Left lung (tissue), 10 donors: Measurements from ENCODE around the gene PHOX2A. TPM values are rescaled to one million over a fixed set of nuclear protein-coding genes. Genes with fewer than 3 reads are reported as not detected.

Experiments used
- ATAC-seq: fragments of 200-7000 bp; cut with Tn5 transposase; one replicate; pipeline ENCODE4 v1.9.1; 2020; ENCODE audit warnings: moderate library complexity
- DNase-seq, 4 donors: peaks; one replicate each; pipeline ENCODE4 v3.0.0-alpha.2; 2013 to 2020
- H3K27ac ChIP-seq, 2 donors: fragments of 200-600 bp; sonication (generic) in 1 of 2; one replicate each; pipeline versions ENCODE4 v1.5.0 to v1.8.0; 2020 to 2021
- H3K27me3 ChIP-seq, 2 donors: fragments of 200-600 bp; sonication (generic) in 1 of 2; one replicate each; pipeline versions ENCODE4 v1.5.0 to v1.8.0; 2020 to 2021
- H3K36me3 ChIP-seq, 2 donors: fragments of 200-600 bp; sonication (generic) in 1 of 2; one replicate each; pipeline versions ENCODE4 v1.5.0 to v1.8.0; 2020 to 2021
- H3K4me1 ChIP-seq, 2 donors: fragments of 200-600 bp; one replicate each; pipeline ENCODE4 v1.8.0; 2021
- H3K4me3 ChIP-seq, 2 donors: fragments of 200-600 bp; sonication (generic) in 1 of 2; one replicate each; pipeline versions ENCODE4 v1.5.0 to v1.8.0; 2020 to 2021; ENCODE audit warnings: mild to moderate bottlenecking in 1 of 2
- H3K9me3 ChIP-seq, 2 donors: fragments of 200-600 bp; sonication (generic) in 1 of 2; one replicate each; pipeline versions ENCODE4 v1.5.0 to v1.8.0; 2020 to 2021
- intact Hi-C, 2 donors: fragments of 100-400 bp; cut with DNase I; formaldehyde crosslinking; loops; one replicate each; pipeline versions ENCODE4 v1.11.2 to v1.14.2; 2022
- polyA plus RNA-seq, 6 donors: library from polyadenylated mRNA; unstranded; fragments of 120-200 nt; gene quantifications; one replicate each; pipeline ENCODE4 v1.2.1, GENCODE V29; 2013; ENCODE audit not compliant: insufficient read length in 6 of 6
- total RNA-seq, 2 donors: library from RNA; stranded (reverse); fragmentation: NEBNext Ultra II Directional; extraction: Animal tissue kit (Norgen Biotek cat#: 25700); gene quantifications; one replicate each; pipeline ENCODE4 v1.2.1, GENCODE V29; 2021
- TF ChIP-seq, protein P1 (sequence below), 2 donors: fragments of 200-600 bp; sonication (generic) in 1 of 2; IDR thresholded peaks; one replicate each; pipeline versions ENCODE4 v1.5.0 to v1.8.0; 2021; ENCODE audit warnings: antibody characterized with exemption in 2 of 2
- donor health status: DM: no; HTN: yes; CAD: no.
- donor health status: DM: no; HTN: no; CAD: no.

PHOX2A gene
- total and polyA plus RNA-seq, 8 donors, result not detected

DNA sequence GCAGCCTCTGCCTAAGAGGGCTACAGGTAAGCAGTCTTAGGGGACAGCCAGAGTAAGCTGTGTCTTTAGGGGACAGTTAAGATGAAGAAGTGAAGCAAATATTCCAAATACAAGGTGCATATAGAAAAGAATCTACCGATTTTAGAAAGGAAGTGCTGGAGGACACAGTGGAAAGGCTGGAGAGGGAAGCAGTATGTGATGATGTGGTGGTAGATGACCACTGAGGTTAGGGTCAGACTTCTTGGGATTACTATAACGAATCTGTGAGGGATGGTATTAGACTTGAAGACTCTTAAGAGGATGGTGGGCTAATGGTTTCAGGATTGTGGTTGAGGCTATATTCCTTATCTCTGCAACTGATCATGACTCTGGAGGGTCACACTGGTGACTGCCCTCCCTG, 40.0 kb upstream of the PHOX2A start:
- Histone ChIP-seq H3K4me3 (no peak overlapping the region), H3K9me3 (no peaks in the 10 kb centered on the region), H3K36me3 (no peaks in the 10 kb centered on the region), H3K27ac (no peak overlapping the region), H3K4me1 (no peaks in the 10 kb centered on the region), H3K27me3 (peaks cover 0 to 24% of the 10 kb centered on the region in 2 donors)
- TF ChIP-seq, protein P1, sequence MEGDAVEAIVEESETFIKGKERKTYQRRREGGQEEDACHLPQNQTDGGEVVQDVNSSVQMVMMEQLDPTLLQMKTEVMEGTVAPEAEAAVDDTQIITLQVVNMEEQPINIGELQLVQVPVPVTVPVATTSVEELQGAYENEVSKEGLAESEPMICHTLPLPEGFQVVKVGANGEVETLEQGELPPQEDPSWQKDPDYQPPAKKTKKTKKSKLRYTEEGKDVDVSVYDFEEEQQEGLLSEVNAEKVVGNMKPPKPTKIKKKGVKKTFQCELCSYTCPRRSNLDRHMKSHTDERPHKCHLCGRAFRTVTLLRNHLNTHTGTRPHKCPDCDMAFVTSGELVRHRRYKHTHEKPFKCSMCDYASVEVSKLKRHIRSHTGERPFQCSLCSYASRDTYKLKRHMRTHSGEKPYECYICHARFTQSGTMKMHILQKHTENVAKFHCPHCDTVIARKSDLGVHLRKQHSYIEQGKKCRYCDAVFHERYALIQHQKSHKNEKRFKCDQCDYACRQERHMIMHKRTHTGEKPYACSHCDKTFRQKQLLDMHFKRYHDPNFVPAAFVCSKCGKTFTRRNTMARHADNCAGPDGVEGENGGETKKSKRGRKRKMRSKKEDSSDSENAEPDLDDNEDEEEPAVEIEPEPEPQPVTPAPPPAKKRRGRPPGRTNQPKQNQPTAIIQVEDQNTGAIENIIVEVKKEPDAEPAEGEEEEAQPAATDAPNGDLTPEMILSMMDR (IDR thresholded peaks at IDR 0.05), result no peak
- intact Hi-C loops, result no loop called here
- DNase-seq (no peak), ATAC-seq (no peak)

DNA sequence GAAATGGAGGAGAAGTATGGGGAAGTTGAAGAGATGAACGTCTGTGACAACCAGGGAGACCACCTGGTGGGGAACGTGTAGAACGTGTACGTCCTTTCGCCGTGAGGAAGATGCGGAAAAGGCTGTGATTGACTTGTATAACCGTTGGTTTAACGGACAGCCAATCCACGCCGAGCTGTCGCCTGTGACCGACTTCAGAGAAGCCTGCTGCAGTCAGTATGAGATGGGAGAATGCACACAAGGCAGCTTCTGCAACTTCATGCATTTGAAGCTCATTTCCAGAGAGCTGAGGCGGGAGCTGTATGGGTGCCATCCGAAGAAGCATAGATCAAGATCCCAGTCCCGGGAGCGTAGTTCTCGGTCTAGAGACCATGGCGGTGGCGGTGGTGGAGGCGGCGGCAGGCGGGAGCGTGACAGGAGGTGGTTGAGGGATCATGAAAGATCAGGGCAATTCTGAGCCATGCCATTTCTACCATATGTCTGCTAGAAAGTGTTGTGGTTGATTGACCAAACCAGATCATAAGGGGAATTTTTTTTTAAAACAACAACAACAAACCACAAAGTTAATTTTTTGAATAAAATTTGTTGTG, 36.8 kb upstream of the PHOX2A start:
- Histone ChIP-seq H3K36me3 (no peaks in the 10 kb centered on the region), H3K9me3 (no peaks in the 10 kb centered on the region), H3K27me3 (peaks cover 0 to 24% of the 10 kb centered on the region in 2 donors), H3K4me3 (no peak overlapping the region), H3K27ac (no peak overlapping the region), H3K4me1 (no peaks in the 10 kb centered on the region)
- ATAC-seq (no peak), DNase-seq (no peak)
- intact Hi-C loops, result no loop called here
- TF ChIP-seq, protein P1 (IDR thresholded peaks at IDR 0.05), result no peak

DNA sequence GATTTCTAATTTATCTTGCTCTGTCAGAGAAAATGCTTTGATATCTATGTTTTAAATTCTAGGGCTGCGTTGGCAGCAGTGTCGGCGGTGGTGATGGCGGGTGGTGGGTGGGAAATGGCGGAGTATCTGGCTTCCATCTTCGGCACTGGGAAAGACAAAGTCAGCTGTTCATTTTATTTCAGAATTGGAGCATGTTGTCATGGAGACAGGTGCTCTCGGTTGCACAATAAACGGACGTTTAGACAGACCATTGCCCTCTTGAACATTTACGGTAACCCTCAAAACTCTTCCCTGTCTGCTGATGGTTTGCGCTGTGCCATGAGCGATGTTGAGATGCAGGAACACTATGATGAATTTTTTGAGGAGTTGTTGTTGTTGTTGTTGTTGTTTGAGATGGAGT, 36.1 kb upstream of the PHOX2A start:
- Histone ChIP-seq H3K4me3 (no peak overlapping the region), H3K4me1 (no peaks in the 10 kb centered on the region), H3K27me3 (peaks cover 0 to 24% of the 10 kb centered on the region in 2 donors), H3K36me3 (no peaks in the 10 kb centered on the region), H3K9me3 (no peaks in the 10 kb centered on the region), H3K27ac (no peak overlapping the region)
- no peak for DNase-seq
- TF ChIP-seq, protein P1 (IDR thresholded peaks at IDR 0.05), result no peak
- intact Hi-C loops, result no loop called here
- no peak for ATAC-seq

DNA sequence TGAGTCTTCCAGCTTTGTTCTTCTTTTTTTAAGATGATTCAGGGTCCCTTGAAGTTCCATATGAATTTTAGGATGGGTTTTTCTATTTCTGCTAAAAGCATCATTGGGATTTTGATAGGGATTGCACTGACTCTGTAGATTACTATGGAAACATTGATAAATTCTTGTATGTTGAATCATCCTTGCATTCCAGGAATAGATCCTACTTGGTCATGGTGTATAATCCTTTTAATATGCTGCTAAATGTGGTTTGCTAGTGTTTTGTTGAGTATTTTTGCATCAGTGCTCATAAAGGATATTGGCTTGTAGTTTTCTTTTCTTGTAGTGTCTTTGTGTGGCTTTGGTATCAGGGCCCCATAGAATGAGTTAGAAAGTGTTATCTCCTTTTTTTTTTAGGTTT, 34.9 kb upstream of the PHOX2A start:
- no peak overlapping the region for H3K27ac ChIP-seq
- H3K4me3 ChIP-seq, result no peak overlapping the region
- H3K36me3 ChIP-seq, result no peaks in the 10 kb centered on the region
- intact Hi-C loops, result no loop called here
- DNase-seq (no peak), ATAC-seq (no peak)
- no peaks in the 10 kb centered on the region for H3K9me3 ChIP-seq
- H3K4me1 ChIP-seq, result no peaks in the 10 kb centered on the region
- TF ChIP-seq, protein P1 (IDR thresholded peaks at IDR 0.05), result no peak
- H3K27me3 ChIP-seq, result peaks cover 0 to 12% of the 10 kb centered on the region in 2 donors

DNA sequence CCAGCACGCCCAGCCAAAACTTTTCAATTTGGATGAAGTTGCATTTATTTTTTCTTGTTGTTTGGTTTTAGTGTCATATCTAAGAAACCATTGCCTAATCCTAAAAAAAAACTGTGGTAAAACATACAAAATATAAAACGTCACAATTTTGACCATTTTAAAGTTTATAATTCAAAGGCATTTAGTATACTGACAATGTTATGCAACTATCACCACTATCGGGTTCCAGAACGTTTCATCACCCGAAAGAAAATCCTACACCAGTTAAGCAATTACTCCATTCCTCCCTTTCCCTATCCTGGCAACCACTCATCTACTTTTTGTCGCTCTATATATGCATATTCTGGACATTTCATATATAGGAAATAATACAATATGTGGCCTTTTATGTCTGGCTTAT, 30.5 kb upstream of the PHOX2A start:
- peaks cover 0 to 12% of the 10 kb centered on the region in 2 donors for H3K4me1 ChIP-seq
- DNase-seq, result peak in 1 of 4 donors; percentile 7
- H3K27ac ChIP-seq, result no peak overlapping the region
- H3K9me3 ChIP-seq, result no peaks in the 10 kb centered on the region
- ATAC-seq, result peak; percentile 16
- peaks cover 0 to 3% of the 10 kb centered on the region in 2 donors for H3K27me3 ChIP-seq
- no peaks in the 10 kb centered on the region for H3K36me3 ChIP-seq
- TF ChIP-seq, protein P1 (IDR thresholded peaks at IDR 0.05), result no peak
- intact Hi-C loops, result no loop called here
- no peak overlapping the region for H3K4me3 ChIP-seq
